OCI-LY1 (cell line): ENCODE measurements around the gene ABCF3.

Experiments
- H2AFZ ChIP-seq: fragments of 200-600 bp; sonication (generic), shearing (Covaris generic); 2 replicates; pipeline ENCODE4 v1.6.0; 2014; ENCODE audit warnings: antibody characterized with exemption, mild to moderate bottlenecking, low read length
- H3F3A ChIP-seq: fragments of 200-600 bp; sonication (generic), shearing (Covaris generic); 2 replicates; pipeline ENCODE4 v1.6.0; 2014; ENCODE audit warnings: mild to moderate bottlenecking, antibody characterized with exemption, low read length, moderate library complexity; ENCODE audit not compliant: insufficient read depth
- H3K27ac ChIP-seq: fragments of 200-600 bp; sonication (generic); 2 replicates; pipeline ENCODE4 v1.5.1; 2014; ENCODE audit warnings: low read length, mixed run types, mild to moderate bottlenecking, low read depth; ENCODE audit not compliant: poor library complexity, severe bottlenecking
- H3K27me3 ChIP-seq: fragments of 200-600 bp; sonication (generic); 2 replicates; pipeline ENCODE4 v1.6.0; 2014; ENCODE audit warnings: antibody characterized with exemption, mild to moderate bottlenecking, low read length, moderate library complexity; ENCODE audit not compliant: insufficient read depth
- H3K36me3 ChIP-seq: fragments of 200-600 bp; sonication (generic); 2 replicates; pipeline ENCODE4 v1.6.1; 2014; ENCODE audit warnings: mild to moderate bottlenecking, antibody characterized with exemption, low read length, moderate library complexity, mixed read lengths; ENCODE audit not compliant: insufficient read depth
- H3K4me1 ChIP-seq: fragments of 200-600 bp; sonication (generic); 2 replicates; pipeline ENCODE4 v1.5.1; 2014; ENCODE audit warnings: mild to moderate bottlenecking, low read length, moderate library complexity; ENCODE audit not compliant: insufficient read depth, severe bottlenecking
- H3K4me2 ChIP-seq: fragments of 200-600 bp; sonication (generic), shearing (Covaris generic); 2 replicates; pipeline ENCODE4 v1.6.1; 2014; ENCODE audit warnings: low read length
- H3K4me3 ChIP-seq: fragments of 200-600 bp; sonication (generic); 2 replicates; pipeline ENCODE4 v1.5.1; 2014; ENCODE audit warnings: low read length, low read depth, mild to moderate bottlenecking, mixed read lengths; ENCODE audit not compliant: poor library complexity, severe bottlenecking
- H3K79me2 ChIP-seq: fragments of 200-600 bp; shearing (Covaris generic); 2 replicates; pipeline ENCODE4 v1.6.1; 2016; ENCODE audit warnings: mixed run types, low read length, mixed read lengths; ENCODE audit not compliant: insufficient read depth
- H3K9ac ChIP-seq: fragments of 200-600 bp; sonication (generic), shearing (Covaris generic); 2 replicates; pipeline ENCODE4 v1.6.1; 2014; ENCODE audit warnings: mild to moderate bottlenecking, low read length, mixed read lengths
- H3K9me2 ChIP-seq: fragments of 200-600 bp; sonication (generic), shearing (Covaris generic); 2 replicates; pipeline ENCODE4 v1.6.1; 2014; ENCODE audit warnings: low read depth, mild to moderate bottlenecking, low read length, mixed read lengths
- H3K9me3 ChIP-seq: fragments of 200-600 bp; shearing (Covaris generic); 2 replicates; pipeline ENCODE4 v1.6.1; 2014; ENCODE audit warnings: low read length, mixed read lengths
- H4K20me1 ChIP-seq: fragments of 200-600 bp; sonication (generic), shearing (Covaris generic); 2 replicates; pipeline ENCODE4 v1.6.0; 2016; ENCODE audit warnings: mild to moderate bottlenecking, low read length; ENCODE audit not compliant: insufficient read depth
- EZH2 ChIP-seq: fragments of 200-600 bp; sonication (generic), shearing (Covaris generic); IDR thresholded peaks from 2 replicates; pipeline ENCODE4 v1.8.0; 2017; ENCODE audit warnings: borderline replicate concordance, mixed run types, mild to moderate bottlenecking, antibody characterized with exemption, low read length, moderate library complexity, mixed read lengths
- TF ChIP-seq, protein P1 (sequence below): fragments of 200-600 bp; sonication (generic), shearing (Covaris generic); IDR thresholded peaks from 2 replicates; pipeline ENCODE4 v1.5.1; 2017; ENCODE audit warnings: mild to moderate bottlenecking, antibody characterized with exemption, low read length, moderate library complexity, mixed read lengths

The ABCF3 gene

DNA sequence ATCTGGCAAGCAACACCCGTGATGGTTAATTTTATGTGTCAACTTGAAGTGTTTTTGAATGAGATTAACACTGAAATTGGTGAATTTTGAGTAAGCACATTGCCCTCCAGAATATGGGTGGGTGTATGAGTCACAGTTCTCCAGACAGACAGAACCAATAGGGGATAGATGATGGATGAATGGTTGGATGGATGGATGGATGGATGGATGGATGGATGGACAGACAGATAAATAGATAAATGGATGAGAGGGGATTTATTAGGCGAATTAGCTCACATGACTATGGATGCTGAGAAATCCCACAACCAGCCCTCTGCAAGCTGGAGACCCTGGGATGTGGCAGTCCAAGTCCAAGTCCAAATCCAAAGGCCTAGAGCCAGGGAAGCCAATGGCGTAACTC, 37.9 kb downstream of the ABCF3 start:
- Histone ChIP-seq H3K27ac (no peak overlapping the region), H3K36me3 (no peaks in the 10 kb centered on the region), H3K79me2 (no peaks in the 10 kb centered on the region), H3K4me1 (peaks cover 3% of the 10 kb centered on the region), H3K9ac (no peak overlapping the region), H3F3A (no peaks in the 10 kb centered on the region), H3K9me3 (no peaks in the 10 kb centered on the region), H4K20me1 (no peaks in the 10 kb centered on the region), H2AFZ (no peak overlapping the region), H3K4me2 (no peak overlapping the region), H3K4me3 (no peak overlapping the region), H3K27me3 (peaks cover 10% of the 10 kb centered on the region; the same call in 1 of the 2 replicates), H3K9me2 (no peaks in the 10 kb centered on the region)
- TF ChIP-seq, protein P1, sequence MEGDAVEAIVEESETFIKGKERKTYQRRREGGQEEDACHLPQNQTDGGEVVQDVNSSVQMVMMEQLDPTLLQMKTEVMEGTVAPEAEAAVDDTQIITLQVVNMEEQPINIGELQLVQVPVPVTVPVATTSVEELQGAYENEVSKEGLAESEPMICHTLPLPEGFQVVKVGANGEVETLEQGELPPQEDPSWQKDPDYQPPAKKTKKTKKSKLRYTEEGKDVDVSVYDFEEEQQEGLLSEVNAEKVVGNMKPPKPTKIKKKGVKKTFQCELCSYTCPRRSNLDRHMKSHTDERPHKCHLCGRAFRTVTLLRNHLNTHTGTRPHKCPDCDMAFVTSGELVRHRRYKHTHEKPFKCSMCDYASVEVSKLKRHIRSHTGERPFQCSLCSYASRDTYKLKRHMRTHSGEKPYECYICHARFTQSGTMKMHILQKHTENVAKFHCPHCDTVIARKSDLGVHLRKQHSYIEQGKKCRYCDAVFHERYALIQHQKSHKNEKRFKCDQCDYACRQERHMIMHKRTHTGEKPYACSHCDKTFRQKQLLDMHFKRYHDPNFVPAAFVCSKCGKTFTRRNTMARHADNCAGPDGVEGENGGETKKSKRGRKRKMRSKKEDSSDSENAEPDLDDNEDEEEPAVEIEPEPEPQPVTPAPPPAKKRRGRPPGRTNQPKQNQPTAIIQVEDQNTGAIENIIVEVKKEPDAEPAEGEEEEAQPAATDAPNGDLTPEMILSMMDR, result no peak
- TF ChIP-seq EZH2, result no peak

DNA sequence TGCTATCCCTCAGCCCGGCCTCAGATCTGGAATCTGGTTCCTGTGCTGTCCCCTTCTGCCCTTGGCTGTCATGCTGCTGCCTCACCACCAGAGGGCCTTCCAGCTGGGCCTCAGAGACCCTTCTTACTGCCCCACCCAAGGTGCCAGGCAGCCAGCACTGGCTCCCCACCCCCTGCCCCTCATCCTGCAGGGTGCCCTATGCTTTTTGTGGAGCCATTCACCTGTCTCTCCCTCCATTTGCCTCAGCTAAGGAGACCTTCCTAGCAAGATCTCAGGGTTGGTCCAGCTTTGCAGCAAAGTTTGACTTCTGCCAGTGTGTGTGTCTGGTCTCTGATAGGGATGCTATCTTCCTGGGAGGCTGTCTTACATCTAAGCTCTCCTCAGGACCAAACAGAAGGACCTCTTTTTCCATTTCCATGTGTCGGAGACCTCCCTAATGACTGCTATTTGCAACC, 41.5 kb downstream of the ABCF3 start:
- Histone ChIP-seq H3K79me2 (no peaks in the 10 kb centered on the region), H3K4me3 (no peak overlapping the region), H3K27me3 (peaks cover 11% of the 10 kb centered on the region; the same call in 1 of the 2 replicates), H3K27ac (no peak overlapping the region), H3K4me2 (no peak overlapping the region), H3K9ac (no peak overlapping the region), H3K4me1 (peaks cover 14% of the 10 kb centered on the region), H3K36me3 (no peaks in the 10 kb centered on the region), H3F3A (no peaks in the 10 kb centered on the region), H3K9me3 (no peaks in the 10 kb centered on the region), H2AFZ (no peak overlapping the region), H3K9me2 (no peaks in the 10 kb centered on the region), H4K20me1 (no peaks in the 10 kb centered on the region)
- TF ChIP-seq, protein P1, result peak; percentile 96
- TF ChIP-seq EZH2, result no peak

DNA sequence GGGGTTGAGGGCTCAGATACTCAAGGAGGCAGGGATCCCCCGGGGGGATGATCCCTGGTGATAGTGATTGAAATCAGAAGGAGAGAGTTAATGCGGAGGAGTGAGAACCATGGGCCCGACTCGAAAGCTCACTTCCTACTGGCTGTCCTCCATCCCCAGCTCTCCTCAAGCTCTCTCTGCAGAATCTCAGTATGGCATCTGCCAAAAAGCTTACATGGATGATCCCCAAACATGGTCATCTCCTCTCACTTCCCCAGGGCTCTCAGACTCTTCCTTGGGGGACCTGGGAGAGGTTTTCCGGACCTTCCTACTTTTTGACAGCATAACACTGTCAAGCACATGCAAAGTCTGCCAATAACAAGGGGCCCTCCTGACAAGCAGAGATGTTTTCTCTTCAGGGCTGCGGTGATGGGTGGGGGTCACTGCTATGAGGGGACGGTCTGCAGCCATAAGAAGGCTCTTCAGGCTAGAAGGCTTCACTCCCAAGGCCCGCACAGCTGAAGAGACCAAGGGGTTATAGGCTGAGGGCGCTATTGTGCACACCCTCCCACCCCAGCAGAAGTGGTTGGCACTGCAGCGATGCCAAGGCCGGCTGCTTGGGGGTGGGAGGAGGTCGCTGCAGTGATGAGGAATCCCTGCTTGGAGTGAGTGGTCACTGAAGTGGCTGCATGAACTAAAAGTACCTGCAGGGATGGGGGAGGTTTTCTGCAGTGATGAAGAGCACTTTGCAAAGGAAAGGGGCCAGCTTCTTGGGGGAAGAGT, 42.6 kb downstream of the ABCF3 start:
- H3K79me2 ChIP-seq, result no peaks in the 10 kb centered on the region
- H3K4me2 ChIP-seq, result peak overlapping the region; percentile 71
- peak overlapping the region; percentile 59 for H3K4me3 ChIP-seq
- no peak overlapping the region for H3K27ac ChIP-seq
- H3K9me2 ChIP-seq, result no peaks in the 10 kb centered on the region
- no peaks in the 10 kb centered on the region for H3K36me3 ChIP-seq
- H3K4me1 ChIP-seq, result peaks cover 14% of the 10 kb centered on the region
- peaks cover 19% of the 10 kb centered on the region for H3K27me3 ChIP-seq
- no peaks in the 10 kb centered on the region for H3K9me3 ChIP-seq
- no peak overlapping the region for H2AFZ ChIP-seq
- TF ChIP-seq, protein P1, result peak; percentile 34; the same call in 1 of the 2 replicates
- no peak for TF ChIP-seq EZH2
- H4K20me1 ChIP-seq, result no peaks in the 10 kb centered on the region
- H3F3A ChIP-seq, result no peaks in the 10 kb centered on the region
- H3K9ac ChIP-seq, result no peak overlapping the region
